K562 (cell line): ENCODE measurements around the gene NUFIP2. TPM values are rescaled to one million over a fixed set of nuclear protein-coding genes. Genes with fewer than 3 reads are reported as not detected.
A peak's percentile ranks its signal among the peaks of the same experiment; 100 is the strongest.

Experiments used
- ATAC-seq: fragments of 200-7000 bp; cut with Tn5 transposase; 3 replicates; pipeline ENCODE4 v1.9.1; 2020; ENCODE audit warnings: moderate library complexity
- Bru-seq: library from RNA; stranded (reverse); fragments of 400-500 nt; gene quantifications from one replicate; lab custom pipeline; 2021; lab: Mats Ljungman, UMichigan
- BruChase-seq, 2 experiments: library from RNA; stranded (reverse); fragments of 400-500 nt; gene quantifications; one replicate each; lab custom pipeline; 2021; lab: Mats Ljungman, UMichigan
- BruUV-seq: library from RNA; stranded (reverse); fragments of 400-500 nt; replicated peaks from 2 replicates; lab custom pipeline; 2021; lab: Mats Ljungman, UMichigan
- CTCF ChIA-PET: fragments of 300-600 bp; formaldehyde crosslinking; extraction: SDS; loops from one replicate; lab custom pipeline; 2021; ENCODE audit warnings: low intra/inter-chr PET ratio; lab: Yijun Ruan, JAX
- POLR2A ChIA-PET: fragments of 300-600, 350-650 bp; sonication (Branson Sonifier 250); formaldehyde crosslinking; extraction: SDS; loops from one replicate; lab custom pipeline; 2021; ENCODE audit warnings: antibody characterized with exemption, inconsistent platforms; lab: Yijun Ruan, JAX
- DNase-seq, 4 experiments: peaks; one replicate each; pipeline versions ENCODE4 v3.0.0 to v3.0.0-alpha.2; 2011 to 2018; ENCODE audit warnings: low spot score in 3 of 4, mixed read lengths in 3 of 4; ENCODE audit errors: extremely low read depth in 1 of 4
- FAIRE-seq: peaks from 2 replicates; lab custom pipeline; 2011; peaks lifted over from hg19 to GRCh38; lab: Jason Lieb, UNC
- H2AFZ ChIP-seq: 2 replicates; pipeline ENCODE4 v1.6.0; 2011; ENCODE audit warnings: low read depth, low read length, control low read depth, inconsistent platforms
- H3K27ac ChIP-seq: fragments of 200-600 bp; 3 replicates; pipeline ENCODE4 v1.8.0; 2011; ENCODE audit warnings: low read depth, mild to moderate bottlenecking, control low read depth, inconsistent platforms, low read length, moderate library complexity, mixed read lengths; ENCODE audit errors: extremely low read depth
- H3K27me3 ChIP-seq, 2 experiments: fragments of 300-600 bp in 1 of 2; 2 replicates in 1 of 2; 3 replicates in 1 of 2; pipeline versions ENCODE4 v1.6.0 to v1.8.0; 2011; ENCODE audit warnings: inconsistent platforms in 2 of 2, low read length in 2 of 2, mild to moderate bottlenecking in 1 of 2, mixed read lengths in 1 of 2, moderate library complexity in 1 of 2; ENCODE audit not compliant: control insufficient read depth in 2 of 2, insufficient read depth in 2 of 2
- H3K36me3 ChIP-seq: fragments of 300-600 bp; 3 replicates; pipeline ENCODE4 v1.8.0; 2011; ENCODE audit warnings: mild to moderate bottlenecking, low read length, inconsistent platforms; ENCODE audit not compliant: control insufficient read depth, insufficient read depth
- H3K4me1 ChIP-seq, 2 experiments: fragments of 200-600 bp in 1 of 2; replicated peaks in 1 of 2; 2 replicates in 1 of 2; 3 replicates in 1 of 2; pipeline versions ENCODE4 v1.5.1 to v1.8.0; 2011; ENCODE audit warnings: inconsistent platforms in 2 of 2, low read length in 2 of 2, mild to moderate bottlenecking in 1 of 2, mixed read lengths in 1 of 2, moderate library complexity in 1 of 2; ENCODE audit not compliant: control insufficient read depth in 2 of 2, insufficient read depth in 2 of 2
- H3K4me2 ChIP-seq: 2 replicates; pipeline ENCODE4 v1.6.1; 2011; ENCODE audit warnings: low read length, control low read depth, inconsistent platforms, mixed read lengths; ENCODE audit not compliant: insufficient read depth
- H3K4me3 ChIP-seq: fragments of 200-600 bp; sonication (generic), shearing (Covaris generic); 2 replicates; pipeline ENCODE4 v1.5.1; 2016; ENCODE audit warnings: control low read depth, inconsistent platforms
- H3K79me2 ChIP-seq: fragments of 200-600 bp; 3 replicates; pipeline ENCODE4 v1.8.0; 2011; ENCODE audit warnings: low read length, inconsistent platforms; ENCODE audit not compliant: control insufficient read depth, insufficient read depth
- H3K9ac ChIP-seq, 2 experiments: 2 replicates each; pipeline versions ENCODE4 v1.6.0 to v1.6.1; 2011; ENCODE audit warnings: low read depth in 2 of 2, low read length in 2 of 2, control low read depth in 1 of 2, inconsistent platforms in 1 of 2, mild to moderate bottlenecking in 1 of 2, mixed read lengths in 1 of 2; ENCODE audit not compliant: insufficient read depth in 1 of 2
- H3K9me1 ChIP-seq: one replicate; pipeline ENCODE4 v1.6.0; 2011; ENCODE audit warnings: inconsistent platforms, mild to moderate bottlenecking, low read length, moderate library complexity; ENCODE audit not compliant: control insufficient read depth, insufficient read depth
- H3K9me3 ChIP-seq: replicated peaks from 2 replicates; pipeline ENCODE4 v1.5.1; 2011; ENCODE audit warnings: low read depth, low read length, inconsistent platforms; ENCODE audit not compliant: control insufficient read depth, insufficient read depth
- H4K20me1 ChIP-seq: replicated peaks from 2 replicates; pipeline ENCODE4 v1.6.1; 2011; ENCODE audit warnings: low read length, inconsistent platforms, mixed read lengths; ENCODE audit not compliant: control insufficient read depth, insufficient read depth
- AFF4 ChIP-seq: sonication (generic); formaldehyde crosslinking; IDR thresholded peaks from 2 replicates; pipeline ENCODE4 v1.8.0; 2023; ENCODE audit warnings: mild to moderate bottlenecking, missing genetic modification reagents
- EP400 ChIP-seq: fragments of 450-650 bp; IDR thresholded peaks from 2 replicates; pipeline ENCODE4 v1.6.1; 2017; ENCODE audit warnings: antibody characterized with exemption, mild to moderate bottlenecking, moderate library complexity
- ESRRA ChIP-seq: fragments of 450-650 bp; IDR thresholded peaks from 2 replicates; pipeline ENCODE4 v1.6.1; 2014; ENCODE audit warnings: low read depth, mild to moderate bottlenecking, moderate library complexity, borderline replicate concordance
- FOXA3 ChIP-seq, 2 experiments: fragments of 450-650 bp in 1 of 2; sonication (generic) in 1 of 2; formaldehyde crosslinking; IDR thresholded peaks in 1 of 2; conservative IDR thresholded peaks in 1 of 2; 2 replicates each; pipeline versions ENCODE4 v1.4.0 to v1.8.0; 2020 to 2022; ENCODE audit warnings: mild to moderate bottlenecking in 2 of 2, missing genetic modification reagents in 1 of 2
- ILF3 ChIP-seq: fragments of 450-650 bp; IDR thresholded peaks from 2 replicates; pipeline ENCODE4 v1.6.1; 2018; ENCODE audit warnings: antibody characterized with exemption, mild to moderate bottlenecking, moderate library complexity, borderline replicate concordance
- PCBP1 ChIP-seq: fragments of 200-400 bp; formaldehyde crosslinking; IDR thresholded peaks from 2 replicates; pipeline ENCODE4 v1.6.1; 2018; ENCODE audit warnings: mild to moderate bottlenecking, low read depth, low read length; ENCODE audit not compliant: poor library complexity, severe bottlenecking
- POLR3A ChIP-seq: IDR thresholded peaks from 2 replicates; pipeline ENCODE4 v1.6.1; 2011; ENCODE audit warnings: borderline replicate concordance, mild to moderate bottlenecking, moderate library complexity; ENCODE audit not compliant: insufficient read length, insufficient read depth; ENCODE audit errors: extremely low read depth
- PTBP1 ChIP-seq: fragments of 200-400 bp; formaldehyde crosslinking; IDR thresholded peaks from 2 replicates; pipeline ENCODE4 v1.6.1; 2017; ENCODE audit warnings: low read depth, low read length
- THAP7 ChIP-seq: fragments of 250-450 bp; sonication (Bioruptor Pico); IDR thresholded peaks from 2 replicates; pipeline ENCODE4 v1.5.0; 2021
- XRCC5 ChIP-seq: fragments of 200-400 bp; formaldehyde crosslinking; IDR thresholded peaks from 2 replicates; pipeline ENCODE4 v1.6.1; 2017; ENCODE audit warnings: low read depth, mild to moderate bottlenecking, low read length
- WGBS: fragments of 100-300 bp; shearing (Covaris generic); methylation state at CpG from one replicate; pipeline ENCODE4 v1.1.6; 2016; ENCODE audit warnings: low coverage, mixed read lengths; ENCODE audit not compliant: insufficient coverage; ENCODE audit errors: missing lambda C conversion rate; 5-methylcytosine and 5-hydroxymethylcytosine counted together
- in situ Hi-C: fragments of 300-500 bp; cut with MboI; formaldehyde crosslinking; loops from 4 replicates; pipeline ENCODE4 v1.15.0; 2018; ENCODE audit warnings: inconsistent platforms, mixed read lengths
- intact Hi-C: fragments of 100-400 bp; cut with micrococcal nuclease; formaldehyde crosslinking; loops from 2 replicates; pipeline ENCODE4 v1.14.2; 2022
- long read RNA-seq, 3 experiments: library from polyadenylated mRNA in 2 of 3; library from RNA in 1 of 3; unstranded in 2 of 3; stranded (forward) in 1 of 3; transcript quantifications; one replicate each; pipeline ENCODE4 v2.0.0, GENCODE V29; 2019 to 2022
- polyA minus RNA-seq, 3 experiments: library from RNA; depleted of rRNA, polyadenylated mRNA; stranded (reverse); fragments of >200 nt; gene quantifications; 2 replicates each; pipeline ENCODE4 v1.2.3, GENCODE V29; 2011
- polyA plus RNA-seq, 8 experiments: library from polyadenylated mRNA; depleted of rRNA in 4 of 8; stranded (reverse) in 5 of 8; unstranded in 3 of 8; fragments of >200 nt; fragmentation: Nextera tagmentation in 2 of 8; fragmentation: Illumina TruSeq in 1 of 8; extraction: Ambion mirVana in 2 of 8; extraction: Trizol in 1 of 8; gene quantifications; 2 replicates each; pipeline versions ENCODE4 v1.2.1 to v1.2.3, GENCODE V29; 2011 to 2014; ENCODE audit warnings: inconsistent platforms in 1 of 8, missing spikeins in 1 of 8
- total RNA-seq, 7 experiments: library from RNA; depleted of rRNA in 6 of 7; stranded (reverse); fragments of >200 nt in 6 of 7; fragmentation: Illumina TruSeq in 2 of 7; extraction: Trizol in 2 of 7; gene quantifications; 2 replicates each; pipeline versions ENCODE4 v1.2.1 to v1.2.3, GENCODE V29; 2011 to 2021; ENCODE audit warnings: low replicate concordance in 1 of 7

The NUFIP2 gene
- total RNA-seq (2011; cell fraction: chromatin; rRNA removed; ENCODE audit: low replicate concordance): 21.2 and 65.7 TPM in 2 replicates
- total RNA-seq (2011; cell fraction: nucleolus; rRNA removed): 15.5 and 20.2 TPM in 2 replicates
- 37.1 and 71.8 TPM in 2 replicates for total RNA-seq (2011; cell fraction: nucleoplasm; rRNA removed)
- 18.5 and 22.7 TPM in 2 replicates for total RNA-seq (2014; rRNA removed)
- total RNA-seq (2014; rRNA removed; fragmentation: Illumina TruSeq; extraction: Trizol): 38.4 and 41.3 TPM in 2 replicates
- total RNA-seq (2015; rRNA removed; fragmentation: Illumina TruSeq; extraction: Trizol): 35.9 and 40.7 TPM in 2 replicates
- total RNA-seq (2021): 37.8 and 38.2 TPM in 2 replicates
- 10.0 and 14.1 TPM in 2 replicates for polyA plus RNA-seq (2011; rRNA removed)
- 6.2 and 32.3 TPM in 2 replicates for polyA plus RNA-seq (2011; cell fraction: cytosol; rRNA removed)
- 19.3 and 40.9 TPM in 2 replicates for polyA plus RNA-seq (2011; cell fraction: nucleus; rRNA removed)
- 16.7 and 20.6 TPM in 2 replicates for polyA plus RNA-seq (2012)
- 24.2 and 26.7 TPM in 2 replicates for polyA plus RNA-seq (2014; fragmentation: Illumina TruSeq; extraction: Trizol)
- polyA plus RNA-seq (2014; fragmentation: Nextera tagmentation; extraction: Ambion mirVana): 1 to 10 TPM; 4.9 to 6.1 TPM
- 14.6 and 15.3 TPM in 2 replicates for polyA plus RNA-seq (2014; rRNA removed)
- 16.1 and 19.8 TPM in 2 replicates for polyA minus RNA-seq (2011; rRNA and poly(A)+ RNA removed)
- 27.9 and 30.0 TPM in 2 replicates for polyA minus RNA-seq (2011; cell fraction: cytosol; rRNA and poly(A)+ RNA removed)
- polyA minus RNA-seq (2011; cell fraction: nucleus; rRNA and poly(A)+ RNA removed): 11.7 and 17.8 TPM in 2 replicates
- percentile 96 among the genes with signal in this experiment for Bru-seq, nascent RNA
- percentile 99 among the genes with signal in this experiment for BruChase-seq, experiment 1, labeled RNA remaining after a 2-hour chase
- percentile 99 among the genes with signal in this experiment for BruChase-seq, experiment 2, labeled RNA remaining after a 6-hour chase
- long read RNA-seq, experiment 1, full-length matches to known transcripts: 3 of 119 reads
- long read RNA-seq, experiment 1, partial matches to known transcripts: 2 of 119 reads
- long read RNA-seq, experiment 1, other reads (novel, unspliced or antisense): 114 of 119 reads
- long read RNA-seq, experiment 2, full-length matches to known transcripts: 3 of 46 reads
- long read RNA-seq, experiment 2, partial matches to known transcripts: 0 of 46 reads
- long read RNA-seq, experiment 2, other reads (novel, unspliced or antisense): 43 of 46 reads
- long read RNA-seq, experiment 3, full-length matches to known transcripts: 1 of 9 reads
- long read RNA-seq, experiment 3, partial matches to known transcripts: 5 of 9 reads
- long read RNA-seq, experiment 3, other reads (novel, unspliced or antisense): 3 of 9 reads

- BruUV-seq: no TSS peak
- DNase-seq (peak; percentile 85 to 99 (median 92)), ATAC-seq (peak; percentile 93), FAIRE-seq (peak; percentile 98)
- Histone ChIP-seq H3K9me1 (no peaks in the 10 kb centered on the region), H3K27me3 (no peaks in the 10 kb centered on the region), H3K9me3 (no peaks in the 10 kb centered on the region), H3K9ac (peak within 1 kb of the TSS; percentile 96 to 98), H3K4me1 (peaks cover 10 to 16% of the 10 kb centered on the region in 2 experiments; a peak in 3 of 5 replicates), H3K4me3 (peak within 1 kb of the TSS; percentile 97), H3K4me2 (peak within 1 kb of the TSS; percentile 96), H3K79me2 (peaks cover 48% of the 10 kb centered on the region), H3K36me3 (peaks cover 30% of the 10 kb centered on the region), H4K20me1 (peaks cover 13% of the 10 kb centered on the region), H3K27ac (peak within 1 kb of the TSS; percentile 92), H2AFZ (peak within 1 kb of the TSS; percentile 93)
- in situ Hi-C loops: no loop called here
- intact Hi-C loops: loop anchor here (2.0 to 5.0 kb wide), 2 partner anchors 48 to 297 kb away; no protein-coding TSS in a partner anchor
- POLR2A ChIA-PET: interaction anchor here (0.6 to 1.5 kb wide), 37 partner anchors 9 to 869 kb away, joined by 3 to 12 read pairs (median 3); partner anchors contain the start of gene TLCD1
- CTCF ChIA-PET: no interaction called here
- WGBS: under 1% methylated on average over 29 of the region's 31 CpGs
- TF ChIP-seq XRCC5 (0 out of 2 replicates have a peak, but pooled peaks have one; percentile 9), FOXA3 (CRISPR knock-in tag; conservative IDR thresholded peaks at IDR 0.05 in 1 of 2, IDR thresholded peaks at IDR 0.05 in 1 of 2) (no peak), AFF4 (CRISPR knock-in tag) (0 out of 2 replicates have a peak, but pooled peaks have one; percentile 29), PTBP1 (no peak), PCBP1 (no peak), THAP7 (CRISPR knock-in tag) (no peak), EP400 (peak; percentile 93), POLR3A (no peak), ILF3 (no peak), ESRRA (0 out of 2 replicates have a peak, but pooled peaks have one; percentile 55)
Measured at GRCh38 chr17:29293890-29294579, at the start of gene NUFIP2. TSS of gene NUFIP2 (minus strand) at chr17:29294148. CDS start at chr17:29294059, 89 bp downstream.
